GM12875 (cell line): ENCODE results near the gene RAD54L.
A peak's percentile ranks its signal among the peaks of the same experiment; 100 is the strongest.

Experiments
- H3K4me3 ChIP-seq: one replicate; pipeline ENCODE4 v1.5.1; 2011; ENCODE audit warnings: low read depth, low read length, control low read depth
- CTCF ChIP-seq: IDR thresholded peaks from 2 replicates; pipeline ENCODE4 v1.5.1; 2011; ENCODE audit warnings: low read depth, mild to moderate bottlenecking, control low read depth, inconsistent platforms, low read length, moderate library complexity, borderline replicate concordance; ENCODE audit not compliant: insufficient read depth

RAD54L gene

GRCh38 chr1:46247436-46248121 lies at the start of gene RAD54L:
Gene RAD54L, plus strand, starts transcription at chr1:46247763. Its CDS starts 643 bp downstream, at chr1:46248406.
- TF ChIP-seq CTCF: no peak
- peak within 1 kb of the TSS; percentile 77 for H3K4me3 ChIP-seq

DNA sequence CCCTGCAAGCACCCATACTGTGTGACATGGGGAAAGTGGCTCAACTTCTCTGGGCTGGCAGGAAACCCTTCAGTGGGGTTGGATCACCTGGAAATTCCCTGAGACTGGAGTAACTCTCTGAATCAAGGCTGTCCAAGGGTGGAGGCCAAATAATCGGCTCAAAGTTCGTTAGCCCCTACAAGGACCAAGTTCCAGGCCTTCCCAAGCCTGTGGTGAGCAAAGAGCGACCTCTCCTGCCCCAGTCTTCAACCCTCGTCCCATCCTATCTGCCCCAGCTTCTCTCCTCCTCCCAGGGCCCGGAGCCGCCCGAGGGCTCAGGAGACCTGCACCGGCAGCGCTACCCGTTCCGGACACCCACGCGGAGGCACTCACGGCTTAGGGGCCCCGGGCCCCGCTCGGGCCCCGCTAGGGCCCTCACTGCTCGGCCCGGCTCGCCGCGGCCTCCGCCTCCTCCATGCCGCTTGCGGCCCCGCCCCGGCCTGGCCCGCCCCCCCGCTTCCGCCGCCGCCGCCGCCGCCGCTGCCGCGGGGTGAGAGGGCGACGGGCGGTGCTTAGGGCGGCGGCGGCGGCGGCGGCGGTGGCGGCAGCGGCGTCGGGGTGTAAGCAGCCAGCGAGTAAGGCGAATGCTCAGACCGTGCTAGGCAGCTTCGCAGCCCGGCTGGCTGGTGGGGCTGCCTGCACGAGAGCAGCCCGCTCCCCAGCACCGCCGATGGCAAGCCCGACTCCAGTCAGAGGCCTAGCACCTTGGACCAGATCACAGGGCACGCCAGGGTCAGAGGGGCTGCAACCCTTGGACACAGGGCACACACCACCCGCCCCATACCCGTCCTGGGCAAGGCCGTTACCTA lies 49.4 kb upstream of the RAD54L start, which contains the start of gene POMGNT1:
TSS of gene POMGNT1 (minus strand) at position 471 of the 848 bp plus-strand sequence. CDS start 613 bp downstream, outside the sequence.
- peak within 1 kb of the TSS; percentile 61 for H3K4me3 ChIP-seq
- peak; percentile 25; the same call in 1 of the 2 replicates for TF ChIP-seq CTCF

DNA sequence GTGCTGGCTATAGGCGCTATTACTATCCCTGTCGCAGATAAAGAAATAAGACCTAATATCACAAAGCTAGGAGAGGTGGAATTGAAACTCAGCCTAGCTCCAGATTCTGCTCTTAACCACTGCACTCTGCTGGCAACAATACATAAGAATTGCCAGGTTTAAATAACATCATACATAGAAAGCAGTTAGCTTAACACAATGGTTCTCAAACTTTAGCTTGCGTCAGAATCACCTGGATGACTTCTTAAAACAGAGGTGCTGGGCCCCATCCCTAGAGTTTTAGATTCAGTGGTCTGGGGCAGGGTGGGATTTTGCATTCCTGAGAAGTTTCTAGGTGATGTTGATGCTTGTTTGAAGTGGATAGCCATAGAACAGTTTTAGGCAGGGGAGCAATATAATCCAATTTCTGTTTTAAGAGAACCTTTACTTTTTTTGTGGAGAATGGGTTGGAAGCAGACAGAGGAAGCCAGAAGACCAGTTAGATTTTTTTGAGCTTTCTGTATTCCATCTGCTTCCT lies 48.3 kb upstream of the RAD54L start:
- no peak overlapping the region for H3K4me3 ChIP-seq
- no peak for TF ChIP-seq CTCF

DNA sequence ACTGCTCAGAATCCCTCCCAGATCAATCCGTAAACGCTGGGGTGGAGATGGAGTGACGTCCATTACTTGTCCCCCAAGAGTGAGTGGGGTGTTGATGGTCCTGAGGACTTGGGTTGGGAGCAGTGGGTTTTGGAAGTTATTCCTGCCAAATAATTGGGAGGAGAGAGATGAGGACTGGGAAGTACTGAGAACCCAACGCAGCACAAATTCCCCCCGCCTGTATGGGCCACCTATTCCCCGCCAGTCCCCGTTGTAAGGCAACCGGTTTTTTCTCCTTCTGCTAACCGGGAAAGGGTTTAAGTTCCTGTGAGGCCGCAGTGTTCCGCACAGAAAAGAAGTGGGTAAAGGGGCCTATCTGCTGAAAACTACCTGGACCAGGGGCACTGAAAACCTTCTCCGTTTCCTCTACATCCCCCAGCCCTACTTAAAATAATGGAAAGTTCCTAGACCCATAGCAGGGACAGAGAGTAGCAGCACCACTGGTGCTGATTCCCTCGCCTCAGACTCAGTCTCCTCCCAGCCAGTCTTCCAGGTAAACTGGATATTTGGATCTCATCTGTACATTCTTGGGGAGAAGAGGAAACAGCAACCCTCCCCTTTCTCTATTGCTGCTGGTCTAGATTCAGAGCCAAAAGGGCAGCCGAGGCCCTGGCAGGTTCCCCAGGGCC lies 43.7 kb upstream of the RAD54L start:
- H3K4me3 ChIP-seq: no peak overlapping the region
- TF ChIP-seq CTCF: no peak

DNA sequence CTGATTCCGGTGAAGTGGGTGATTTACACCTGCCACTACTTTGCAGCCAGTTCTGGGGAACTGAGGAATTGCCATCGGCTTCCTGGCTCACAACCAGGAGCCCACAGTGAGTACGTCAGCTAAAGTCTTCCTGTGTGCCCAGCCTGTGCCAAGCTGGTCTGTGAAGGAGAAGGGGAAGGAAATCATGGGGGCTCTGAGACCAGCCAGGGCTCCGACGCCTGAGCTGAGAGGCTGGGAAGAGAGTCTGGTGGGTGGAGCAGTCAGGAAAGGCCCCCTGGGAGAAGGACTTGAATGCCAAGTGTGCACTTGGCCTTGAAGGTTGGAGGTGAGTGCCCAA lies 43.2 kb upstream of the RAD54L start:
- H3K4me3 ChIP-seq: no peak overlapping the region

GRCh38 chr1:46205141-46205540 lies 42.4 kb upstream of the RAD54L start:
- H3K4me3 ChIP-seq: no peak overlapping the region
- TF ChIP-seq CTCF: no peak

More for the DNA sequence above, 43.2 kb upstream of the RAD54L start:
- no peak for TF ChIP-seq CTCF
